ENCODE data around the gene OMP. TPM values are rescaled to one million over a fixed set of nuclear protein-coding genes. Genes with fewer than 3 reads are reported as not detected.

The OMP gene
- total RNA-seq, 1 donor from 2014 or later, result not detected

DNA sequence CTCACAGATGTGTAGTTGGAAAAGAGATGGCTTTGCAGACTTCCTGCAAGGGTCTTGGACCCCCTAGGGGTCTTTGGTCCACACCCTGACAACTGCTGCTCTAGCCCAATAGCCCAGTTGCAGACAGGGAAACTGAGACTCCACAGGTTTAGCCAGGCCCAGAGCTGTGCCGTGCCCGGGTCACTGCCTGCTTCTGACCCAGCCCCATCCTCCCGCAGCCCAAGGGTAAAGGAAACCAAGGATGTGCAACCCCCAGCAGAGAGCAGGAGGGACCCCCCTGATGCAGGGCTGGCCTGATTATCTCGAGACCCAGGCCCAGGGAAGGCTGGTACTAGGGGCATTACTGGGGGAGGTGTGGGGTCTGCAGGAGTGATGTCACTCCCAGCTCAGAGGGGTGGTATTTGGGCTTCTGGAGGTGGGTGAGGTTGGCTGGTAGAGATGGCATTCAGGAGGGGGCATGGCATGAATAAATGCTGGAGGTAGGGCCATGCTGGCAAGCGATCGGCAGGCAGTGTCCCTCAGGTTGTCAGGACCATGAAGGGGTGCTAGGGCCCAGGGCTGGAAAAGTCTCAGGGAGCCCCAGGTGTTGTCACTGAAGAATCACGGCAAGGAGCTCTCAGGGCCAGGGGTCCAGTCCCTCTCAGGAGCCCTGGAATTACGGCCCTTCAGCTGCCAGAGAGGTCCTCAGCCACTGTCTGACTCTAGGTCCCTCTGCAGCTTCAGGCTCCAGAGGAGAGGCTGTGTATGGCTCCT is 46.5 kb downstream of the OMP start:
- peaks cover 14% of the 10 kb centered on the region for H3K27me3 Mint-ChIP-seq (ENCODE audit: low read depth)
- intact Hi-C loops (cut with micrococcal nuclease), result no loop called here
- no peaks in the 10 kb centered on the region for H3K9me3 Mint-ChIP-seq
- peaks cover 32% of the 10 kb centered on the region for H3K4me1 Mint-ChIP-seq (ENCODE audit: low read depth)
- DNase-seq (ENCODE audit: low spot score), result no peak
- H3K4me3 Mint-ChIP-seq (ENCODE audit: low read depth), result no peak overlapping the region
- no peaks in the 10 kb centered on the region for H3K36me3 Mint-ChIP-seq (ENCODE audit: low read depth)
- H3K27ac Mint-ChIP-seq, result no peak overlapping the region

DNA sequence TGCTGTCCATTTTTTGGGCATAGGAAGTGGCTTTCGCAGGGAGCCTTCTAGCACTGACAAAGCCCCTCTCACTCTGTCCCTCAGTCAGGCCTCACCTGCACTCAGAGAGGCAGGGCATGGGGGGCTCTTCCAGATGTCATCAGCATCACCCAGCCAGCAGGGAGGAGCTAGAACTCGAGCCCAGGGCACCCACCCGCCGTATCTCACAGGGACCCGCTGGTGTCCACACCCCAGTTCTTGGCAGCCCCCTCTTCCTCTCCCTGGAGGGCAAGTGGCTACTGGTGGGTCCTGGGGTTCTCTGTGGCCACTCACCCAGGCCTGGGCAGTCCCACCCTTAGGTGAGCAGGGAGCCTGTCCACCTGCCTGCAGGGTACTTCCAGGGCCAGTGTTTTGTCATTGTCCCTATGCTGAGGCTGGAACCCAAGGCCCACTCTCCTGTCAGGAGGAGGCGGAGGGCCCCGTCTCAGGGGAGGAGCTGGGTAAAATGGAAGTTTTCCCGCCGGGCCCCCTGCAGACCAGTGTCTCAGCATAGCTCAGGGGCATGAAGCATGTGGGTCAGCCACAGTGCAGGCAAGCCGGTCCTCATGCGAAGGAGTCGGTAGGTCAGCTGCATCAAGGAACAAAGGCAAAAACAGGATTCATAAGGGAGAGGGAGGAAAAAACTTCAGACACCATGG is 47.2 kb downstream of the OMP start:
- intact Hi-C loops (cut with micrococcal nuclease), result no loop called here
- H3K27ac Mint-ChIP-seq, result no peak overlapping the region
- no peaks in the 10 kb centered on the region for H3K9me3 Mint-ChIP-seq
- no peak for DNase-seq (ENCODE audit: low spot score)
- no peak overlapping the region for H3K4me3 Mint-ChIP-seq (ENCODE audit: low read depth)
- no peaks in the 10 kb centered on the region for H3K36me3 Mint-ChIP-seq (ENCODE audit: low read depth)
- peaks cover 34% of the 10 kb centered on the region for H3K4me1 Mint-ChIP-seq (ENCODE audit: low read depth)
- peaks cover 14% of the 10 kb centered on the region for H3K27me3 Mint-ChIP-seq (ENCODE audit: low read depth)

DNA sequence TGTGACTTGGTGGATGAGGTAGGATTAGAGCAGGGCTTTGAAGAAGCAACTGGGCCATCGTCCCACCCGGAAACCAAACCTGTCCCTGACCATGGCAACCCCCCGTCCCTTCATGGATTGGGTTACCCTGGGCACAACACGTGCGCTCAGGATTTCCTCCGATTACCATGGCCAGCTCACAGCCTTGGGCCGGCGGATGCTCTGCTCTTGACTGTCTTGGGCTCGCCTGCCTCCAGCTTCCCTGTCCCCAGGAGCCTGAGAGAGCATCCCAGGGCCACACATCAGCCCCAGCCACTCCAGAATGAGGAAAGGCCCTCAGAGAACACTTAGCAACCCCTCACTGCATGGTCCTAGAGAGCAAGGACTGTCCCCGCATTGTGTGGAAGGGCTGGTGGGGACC is 48.2 kb downstream of the OMP start:
- DNase-seq (ENCODE audit: low spot score), result no peak
- Mint-ChIP-seq H3K9me3 (no peaks in the 10 kb centered on the region), H3K27ac (no peak overlapping the region), H3K4me3 (ENCODE audit: low read depth) (no peak overlapping the region), H3K27me3 (ENCODE audit: low read depth) (peaks cover 14% of the 10 kb centered on the region), H3K4me1 (ENCODE audit: low read depth) (peaks cover 36% of the 10 kb centered on the region), H3K36me3 (ENCODE audit: low read depth) (no peaks in the 10 kb centered on the region)
- intact Hi-C loops (cut with micrococcal nuclease), result no loop called here

DNA sequence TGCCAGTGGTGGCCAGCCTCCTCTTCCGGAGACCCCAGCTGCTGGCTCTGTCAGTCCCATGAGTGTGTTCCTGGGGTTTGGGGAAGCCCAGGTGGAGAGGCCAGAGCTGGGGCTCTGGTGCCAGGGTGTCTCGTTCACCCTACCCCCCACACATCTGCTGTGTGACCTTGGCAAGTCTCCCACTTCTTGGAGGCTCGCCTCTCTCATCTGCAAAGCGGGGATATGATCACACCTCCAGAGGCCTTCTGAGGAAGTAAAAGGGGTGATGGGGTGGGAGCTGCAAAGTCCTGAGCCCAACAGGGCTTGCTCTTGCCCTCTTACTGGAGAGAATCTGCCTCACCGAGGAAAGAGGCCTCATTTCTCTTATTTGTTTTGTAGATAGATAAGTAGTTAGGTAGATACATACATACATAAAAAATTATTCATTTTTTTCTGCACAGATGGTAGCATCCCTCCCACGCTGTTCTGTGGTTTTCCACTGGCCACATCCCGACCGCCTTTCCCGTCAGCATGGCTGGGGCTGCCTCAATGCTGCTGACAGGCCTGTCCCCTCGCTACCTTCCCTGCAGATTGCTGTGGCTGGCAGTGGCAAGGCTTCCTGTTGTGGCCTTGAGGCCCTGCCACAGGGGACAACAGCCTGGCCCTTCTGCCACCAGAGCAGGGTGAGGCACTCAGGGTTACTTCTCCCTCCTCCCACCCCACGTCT is 49.3 kb downstream of the OMP start:
- H3K4me1 Mint-ChIP-seq (ENCODE audit: low read depth), result peaks cover 36% of the 10 kb centered on the region
- intact Hi-C loops (cut with micrococcal nuclease), result loop anchor here (2.0 kb wide), 1 partner anchor 15 kb away; no protein-coding TSS in a partner anchor
- no peaks in the 10 kb centered on the region for H3K36me3 Mint-ChIP-seq (ENCODE audit: low read depth)
- no peaks in the 10 kb centered on the region for H3K9me3 Mint-ChIP-seq
- peak; percentile 52 for DNase-seq (ENCODE audit: low spot score)
- H3K27ac Mint-ChIP-seq, result peak overlapping the region; percentile 46
- H3K27me3 Mint-ChIP-seq (ENCODE audit: low read depth), result peaks cover 9% of the 10 kb centered on the region
- peak overlapping the region; percentile 17 for H3K4me3 Mint-ChIP-seq (ENCODE audit: low read depth)

DNA sequence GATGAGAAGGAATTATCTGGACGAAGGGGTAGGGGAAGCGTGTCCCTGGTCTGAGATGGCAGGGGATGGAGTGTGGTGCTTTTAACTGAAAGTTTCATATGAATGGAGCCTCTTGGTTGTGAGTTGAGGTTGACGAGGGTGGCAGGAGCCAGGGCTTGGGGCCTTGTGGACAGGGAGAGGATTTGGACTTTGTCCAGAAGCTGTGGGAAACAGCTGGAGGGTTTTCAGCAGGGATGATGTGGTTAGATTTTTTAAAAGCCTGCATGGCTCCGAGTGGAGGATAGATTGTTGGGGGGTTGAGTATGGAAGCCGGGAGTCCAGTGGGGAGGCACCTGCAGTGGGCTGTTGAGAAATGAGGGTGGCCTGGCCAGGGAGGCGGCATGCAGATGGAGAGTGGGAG is 50.2 kb downstream of the OMP start:
- peak overlapping the region; percentile 17 for H3K4me3 Mint-ChIP-seq (ENCODE audit: low read depth)

More for the DNA sequence above, 50.2 kb downstream of the OMP start:
- peak overlapping the region; percentile 22 for H3K27ac Mint-ChIP-seq
- intact Hi-C loops (cut with micrococcal nuclease), result loop anchor here (2.0 kb wide), 1 partner anchor 16 kb away; no protein-coding TSS in a partner anchor
- H3K4me1 Mint-ChIP-seq (ENCODE audit: low read depth), result peaks cover 36% of the 10 kb centered on the region
- no peaks in the 10 kb centered on the region for H3K36me3 Mint-ChIP-seq (ENCODE audit: low read depth)
- peaks cover 4% of the 10 kb centered on the region for H3K27me3 Mint-ChIP-seq (ENCODE audit: low read depth)
- no peaks in the 10 kb centered on the region for H3K9me3 Mint-ChIP-seq
- no peak for DNase-seq (ENCODE audit: low spot score)

Other genes with a start within 250 kb of the OMP start
- 15.4 and 15.6 TPM in 2 replicates for gene ACER3, start 241.9 kb upstream of the OMP start, total RNA-seq
- not detected in 2 replicates for gene B3GNT6, start 68.4 kb upstream of the OMP start, total RNA-seq
- 0.32 and 0.55 TPM in 2 replicates for gene CAPN5, start 35.9 kb upstream of the OMP start, total RNA-seq
- gene MYO7A, start 25.4 kb downstream of the OMP start, total RNA-seq, result 0.23 and 0.30 TPM in 2 replicates
- gene GDPD4, start 198.8 kb downstream of the OMP start, total RNA-seq, result not detected in 2 replicates

All from activated T-helper 2 cell treated with anti-CD3 and anti-CD28 coated beads, Interferon-gamma antibody, Interleukin-2, Interleukin-4, amounts not matched to agents 10 μg/mL and 5 μg/mL and 100 μg/mL, durations not matched to agents 14 hours and 24 hours and 36 hours (primary cell).